Suprapubic skin (tissue), 4 donors: Measurements from ENCODE around the gene SPOCD1. TPM values are rescaled to one million over a fixed set of nuclear protein-coding genes. Genes with fewer than 3 reads are reported as not detected.
A peak's percentile ranks its signal among the peaks of the same experiment; 100 is the strongest.

Experiments used
- DNase-seq, 2 donors: peaks; one replicate each; pipeline ENCODE4 v3.0.0-alpha.2; 2019; ENCODE audit warnings: low spot score in 2 of 2
- H3K27ac ChIP-seq: fragments of 200-600 bp; sonication (generic); one replicate; pipeline ENCODE4 v1.5.1; 2019
- H3K27me3 ChIP-seq: fragments of 200-600 bp; sonication (generic); one replicate; pipeline ENCODE4 v1.5.1; 2019
- H3K36me3 ChIP-seq: fragments of 200-600 bp; sonication (generic); one replicate; pipeline ENCODE4 v1.5.1; 2019
- H3K4me1 ChIP-seq: fragments of 200-600 bp; sonication (generic); one replicate; pipeline ENCODE4 v1.5.1; 2019
- H3K4me3 ChIP-seq: fragments of 200-600 bp; sonication (generic); one replicate; pipeline ENCODE4 v1.5.1; 2019; ENCODE audit warnings: mild to moderate bottlenecking
- H3K9me3 ChIP-seq: fragments of 200-600 bp; sonication (generic); one replicate; pipeline ENCODE4 v1.5.1; 2019
- CTCF ChIP-seq, 2 donors: fragments of 200-600 bp in 1 of 2; fragments of 450-650 bp in 1 of 2; sonication (generic) in 1 of 2; IDR thresholded peaks; one replicate each; pipeline ENCODE4 v1.5.1; 2016 to 2019; ENCODE audit warnings: antibody characterized with exemption in 2 of 2, mild to moderate bottlenecking in 1 of 2, moderate library complexity in 1 of 2
- EP300 ChIP-seq: sonication (generic); formaldehyde crosslinking; IDR thresholded peaks from one replicate; pipeline ENCODE4 v1.6.1; 2017; ENCODE audit warnings: antibody characterized with exemption
- POLR2A ChIP-seq, 2 donors: fragments of 450-650 bp; IDR thresholded peaks; one replicate each; pipeline ENCODE4 v1.6.1; 2017; ENCODE audit warnings: antibody characterized with exemption in 2 of 2, mild to moderate bottlenecking in 2 of 2, moderate library complexity in 2 of 2
- POLR2AphosphoS5 ChIP-seq, 3 donors: sonication (generic); formaldehyde crosslinking; IDR thresholded peaks; one replicate each; pipeline ENCODE4 v1.6.1; 2017; ENCODE audit warnings: antibody characterized with exemption in 3 of 3
- WGBS: methylation state at CpG from one replicate; pipeline ENCODE4 v1.1.5; 2018; 5-methylcytosine and 5-hydroxymethylcytosine counted together
- total RNA-seq, 4 donors: library from RNA; depleted of rRNA; stranded (reverse); fragments of >200 nt; gene quantifications; one replicate each; pipeline ENCODE4 v1.1.0, GENCODE V29; 2016

The SPOCD1 gene
- total RNA-seq, 4 donors from 2014 or later, result 3.2 TPM; not detected in 3

- Histone ChIP-seq H3K27me3 (peaks cover 59% of the 10 kb centered on the region), H3K27ac (no peak overlapping the region), H3K36me3 (no peaks in the 10 kb centered on the region), H3K9me3 (no peaks in the 10 kb centered on the region), H3K4me3 (no peak overlapping the region), H3K4me1 (peaks cover 23% of the 10 kb centered on the region)
- 93% methylated on average over 5 of the region's 5 CpGs for WGBS
- no peak for TF ChIP-seq EP300
- no peak for TF ChIP-seq POLR2AphosphoS5 (IDR thresholded peaks at IDR 0.05)
- TF ChIP-seq CTCF (IDR thresholded peaks at IDR 0.05), result no peak
- no peak for TF ChIP-seq POLR2A (IDR thresholded peaks at IDR 0.05)
- DNase-seq, result no peak
Measured at GRCh38 chr1:31773861-31774260, 42.0 kb downstream of the SPOCD1 start.

- WGBS, result 79% methylated on average over 11 of the region's 49 CpGs
- TF ChIP-seq EP300 (no peak), POLR2AphosphoS5 (IDR thresholded peaks at IDR 0.05) (no peak), POLR2A (IDR thresholded peaks at IDR 0.05) (no peak), CTCF (IDR thresholded peaks at IDR 0.05) (no peak)
- Histone ChIP-seq H3K36me3 (no peaks in the 10 kb centered on the region), H3K27me3 (peaks cover 51% of the 10 kb centered on the region), H3K4me1 (peaks cover 23% of the 10 kb centered on the region), H3K4me3 (peak overlapping the region; percentile 27), H3K27ac (no peak overlapping the region), H3K9me3 (no peaks in the 10 kb centered on the region)
- no peak for DNase-seq
Measured at GRCh38 chr1:31772669-31773248, 43.1 kb downstream of the SPOCD1 start.

- TF ChIP-seq POLR2A (IDR thresholded peaks at IDR 0.05) (no peak), POLR2AphosphoS5 (IDR thresholded peaks at IDR 0.05) (no peak), CTCF (IDR thresholded peaks at IDR 0.05) (no peak), EP300 (no peak)
- Histone ChIP-seq H3K27me3 (peaks cover 51% of the 10 kb centered on the region), H3K36me3 (no peaks in the 10 kb centered on the region), H3K4me1 (peaks cover 23% of the 10 kb centered on the region), H3K4me3 (peak overlapping the region; percentile 27), H3K27ac (no peak overlapping the region), H3K9me3 (no peaks in the 10 kb centered on the region)
- no peak for DNase-seq
- 5% methylated on average over 32 of the region's 68 CpGs for WGBS
Measured at GRCh38 chr1:31771891-31772668, 43.7 kb downstream of the SPOCD1 start.

GRCh38 chr1:31769720-31770390 lies 46.0 kb downstream of the SPOCD1 start:
- WGBS, result 43% methylated on average over 3 of the region's 12 CpGs
- peaks cover 32% of the 10 kb centered on the region for H3K27me3 ChIP-seq
- DNase-seq, result no peak

More at GRCh38 chr1:31769720-31770390, 46.0 kb downstream of the SPOCD1 start:
- H3K27ac ChIP-seq, result no peak overlapping the region
- TF ChIP-seq POLR2AphosphoS5 (IDR thresholded peaks at IDR 0.05) (no peak), EP300 (no peak), CTCF (IDR thresholded peaks at IDR 0.05) (no peak), POLR2A (IDR thresholded peaks at IDR 0.05) (no peak)
- H3K36me3 ChIP-seq, result no peaks in the 10 kb centered on the region
- peaks cover 28% of the 10 kb centered on the region for H3K4me1 ChIP-seq
- no peak overlapping the region for H3K4me3 ChIP-seq
- H3K9me3 ChIP-seq, result no peaks in the 10 kb centered on the region
